ENCODE results near the gene HSPBAP1. TPM values are rescaled to one million over a fixed set of nuclear protein-coding genes. Genes with fewer than 3 reads are reported as not detected.
A peak's percentile ranks its signal among the peaks of the same experiment; 100 is the strongest.

Gene HSPBAP1
- total RNA-seq, 1 experiment from 2014 or later = 21.1 TPM

GRCh38 chr3:122794483-122794778, 800 bp upstream of the HSPBAP1 start:
- DNase-seq (ENCODE audit: low read depth, low spot score) = no peak
- in situ Hi-C loops (cut with HindIII; ENCODE audit: low pct_unique_long_range_greater_than_20kb, low sequenced_read_pairs) = no loop called here

GRCh38 chr3:122789585-122790273, 3.9 kb downstream of the HSPBAP1 start:
- no peak for DNase-seq (ENCODE audit: low read depth, low spot score)
- in situ Hi-C loops (cut with HindIII; ENCODE audit: low pct_unique_long_range_greater_than_20kb, low sequenced_read_pairs) = no loop called here

GRCh38 chr3:122787872-122788271, 5.8 kb downstream of the HSPBAP1 start:
- no peak for DNase-seq (ENCODE audit: low read depth, low spot score)
- in situ Hi-C loops (cut with HindIII; ENCODE audit: low pct_unique_long_range_greater_than_20kb, low sequenced_read_pairs) = no loop called here

GRCh38 chr3:122786066-122786465, 7.6 kb downstream of the HSPBAP1 start:
- DNase-seq (ENCODE audit: low read depth, low spot score) = peak; percentile 7

GRCh38 chr3:122785231-122785630, 8.4 kb downstream of the HSPBAP1 start:
- DNase-seq (ENCODE audit: low read depth, low spot score) = no peak
- in situ Hi-C loops (cut with HindIII; ENCODE audit: low pct_unique_long_range_greater_than_20kb, low sequenced_read_pairs) = no loop called here

More at GRCh38 chr3:122786066-122786465, 7.6 kb downstream of the HSPBAP1 start:
- in situ Hi-C loops (cut with HindIII; ENCODE audit: low pct_unique_long_range_greater_than_20kb, low sequenced_read_pairs) = no loop called here

- in situ Hi-C loops (cut with HindIII; ENCODE audit: low pct_unique_long_range_greater_than_20kb, low sequenced_read_pairs) = no loop called here
- DNase-seq (ENCODE audit: low read depth, low spot score) = no peak
These were observed 9.2 kb downstream of the HSPBAP1 start for GRCh38 chr3:122784436-122784835.

- DNase-seq (ENCODE audit: low read depth, low spot score) = no peak
- in situ Hi-C loops (cut with HindIII; ENCODE audit: low pct_unique_long_range_greater_than_20kb, low sequenced_read_pairs) = no loop called here
These were observed 10.8 kb downstream of the HSPBAP1 start for GRCh38 chr3:122782804-122783203.

GRCh38 chr3:122777563-122777962, 16.1 kb downstream of the HSPBAP1 start:
- DNase-seq (ENCODE audit: low read depth, low spot score) = no peak
- in situ Hi-C loops (cut with HindIII; ENCODE audit: low pct_unique_long_range_greater_than_20kb, low sequenced_read_pairs) = no loop called here

- no peak for DNase-seq (ENCODE audit: low read depth, low spot score)
- in situ Hi-C loops (cut with HindIII; ENCODE audit: low pct_unique_long_range_greater_than_20kb, low sequenced_read_pairs) = no loop called here
These were observed 16.8 kb downstream of the HSPBAP1 start for GRCh38 chr3:122776675-122777468.

- DNase-seq (ENCODE audit: low read depth, low spot score) = peak; percentile 53
- in situ Hi-C loops (cut with HindIII; ENCODE audit: low pct_unique_long_range_greater_than_20kb, low sequenced_read_pairs) = no loop called here
These were observed 19.1 kb downstream of the HSPBAP1 start for GRCh38 chr3:122774564-122774963.

GRCh38 chr3:122773944-122774509, 19.6 kb downstream of the HSPBAP1 start:
- in situ Hi-C loops (cut with HindIII; ENCODE audit: low pct_unique_long_range_greater_than_20kb, low sequenced_read_pairs) = no loop called here
- DNase-seq (ENCODE audit: low read depth, low spot score) = no peak

- no peak for DNase-seq (ENCODE audit: low read depth, low spot score)
- in situ Hi-C loops (cut with HindIII; ENCODE audit: low pct_unique_long_range_greater_than_20kb, low sequenced_read_pairs) = no loop called here
These were observed 20.8 kb downstream of the HSPBAP1 start for GRCh38 chr3:122772827-122773226.

- no peak for DNase-seq (ENCODE audit: low read depth, low spot score)
- in situ Hi-C loops (cut with HindIII; ENCODE audit: low pct_unique_long_range_greater_than_20kb, low sequenced_read_pairs) = no loop called here
These were observed 23.0 kb downstream of the HSPBAP1 start for GRCh38 chr3:122770521-122771202.

GRCh38 chr3:122767540-122768372, 25.9 kb downstream of the HSPBAP1 start:
- DNase-seq (ENCODE audit: low read depth, low spot score) = no peak
- in situ Hi-C loops (cut with HindIII; ENCODE audit: low pct_unique_long_range_greater_than_20kb, low sequenced_read_pairs) = no loop called here

- DNase-seq (ENCODE audit: low read depth, low spot score) = no peak
- in situ Hi-C loops (cut with HindIII; ENCODE audit: low pct_unique_long_range_greater_than_20kb, low sequenced_read_pairs) = no loop called here
These were observed 27.2 kb downstream of the HSPBAP1 start for GRCh38 chr3:122766430-122766829.

GRCh38 chr3:122760453-122761271, 33.0 kb downstream of the HSPBAP1 start:
- in situ Hi-C loops (cut with HindIII; ENCODE audit: low pct_unique_long_range_greater_than_20kb, low sequenced_read_pairs) = no loop called here

More at GRCh38 chr3:122760453-122761271, 33.0 kb downstream of the HSPBAP1 start:
- no peak for DNase-seq (ENCODE audit: low read depth, low spot score)

Data from SK-MEL-5 (cell line).